Stimulated activated CD8-positive, alpha-beta memory T cell treated with anti-CD3 and anti-CD28 coated beads, Interleukin-2, amount 100 ng/mL, for 48 hours (primary cell): ENCODE data around the gene MYL4.
"Not testable (repeated sequence)": the region's sequence is repeated elsewhere in the genome, so short reads cannot be mapped to it uniquely, and the experiment has no call there.

Experiments used
- DNase-seq, 2 donors: peaks; one replicate each; pipeline ENCODE4 v3.0.0-alpha.2; 2020; ENCODE audit warnings: low read depth in 2 of 2

MYL4 gene

GRCh38 chr17:47221154-47221553 is 12.0 kb downstream of the MYL4 start:
- no peak for DNase-seq

- no peak for DNase-seq
These were observed 12.9 kb downstream of the MYL4 start for GRCh38 chr17:47222047-47222446.

- no peak for DNase-seq
These were observed 13.9 kb downstream of the MYL4 start for GRCh38 chr17:47223007-47223406.

GRCh38 chr17:47223460-47223859 is 14.3 kb downstream of the MYL4 start:
- DNase-seq: no peak

- not testable (repeated sequence) for DNase-seq
These were observed 14.9 kb downstream of the MYL4 start for GRCh38 chr17:47224077-47224476.

- DNase-seq: no peak
These were observed 15.8 kb downstream of the MYL4 start for GRCh38 chr17:47224966-47225365.

- no peak for DNase-seq
These were observed 16.3 kb downstream of the MYL4 start for GRCh38 chr17:47225436-47225858.

- no peak for DNase-seq
These were observed 17.0 kb downstream of the MYL4 start for GRCh38 chr17:47225911-47226688.

- DNase-seq: no peak
These were observed 18.7 kb downstream of the MYL4 start for GRCh38 chr17:47227862-47228261.

- peak; percentile 40 to 63 for DNase-seq
These were observed 20.6 kb downstream of the MYL4 start for GRCh38 chr17:47229535-47230443.

GRCh38 chr17:47230864-47231263 is 21.7 kb downstream of the MYL4 start:
- no peak for DNase-seq

- DNase-seq: no peak
These were observed 22.2 kb downstream of the MYL4 start for GRCh38 chr17:47231334-47231733.

- DNase-seq: no peak
These were observed 22.7 kb downstream of the MYL4 start for GRCh38 chr17:47231866-47232265.

GRCh38 chr17:47232465-47232864 is 23.3 kb downstream of the MYL4 start:
- DNase-seq: no peak

- DNase-seq: no peak
These were observed 26.4 kb downstream of the MYL4 start for GRCh38 chr17:47235506-47235905.

- no peak for DNase-seq
These were observed 26.8 kb downstream of the MYL4 start for GRCh38 chr17:47235923-47236322.

- DNase-seq: no peak
These were observed 28.7 kb downstream of the MYL4 start for GRCh38 chr17:47237841-47238240.

GRCh38 chr17:47238321-47239010 is 29.3 kb downstream of the MYL4 start:
- DNase-seq: no peak

- no peak for DNase-seq
These were observed 30.4 kb downstream of the MYL4 start for GRCh38 chr17:47239619-47239966.

- DNase-seq: no peak
These were observed 31.0 kb downstream of the MYL4 start for GRCh38 chr17:47239967-47240651.

GRCh38 chr17:47240806-47241205 is 31.7 kb downstream of the MYL4 start:
- no peak for DNase-seq

GRCh38 chr17:47242648-47243047 is 33.5 kb downstream of the MYL4 start:
- no peak for DNase-seq
